Panc1 (cell line): ENCODE measurements around the gene PNLIPRP1.

Experiments used
- CTCF ChIP-seq: fragments of 450-650 bp; IDR thresholded peaks from 2 replicates; pipeline ENCODE4 v1.5.1; 2017; ENCODE audit warnings: mild to moderate bottlenecking
- POLR2AphosphoS5 ChIP-seq: IDR thresholded peaks from 2 replicates; pipeline ENCODE4 v1.6.1; 2012; ENCODE audit warnings: mild to moderate bottlenecking, low read depth, low read length, moderate library complexity
- REST ChIP-seq, 2 experiments: IDR thresholded peaks; 2 replicates each; pipeline ENCODE4 v1.6.1; 2011 to 2012; ENCODE audit warnings: low read depth in 2 of 2, control low read depth in 1 of 2, low read length in 1 of 2, mild to moderate bottlenecking in 1 of 2, moderate library complexity in 1 of 2; ENCODE audit not compliant: insufficient read depth in 1 of 2
- SIN3A ChIP-seq: IDR thresholded peaks from 2 replicates; pipeline ENCODE4 v1.6.1; 2012; ENCODE audit warnings: low read depth, mild to moderate bottlenecking, low read length, moderate library complexity, borderline replicate concordance; ENCODE audit not compliant: insufficient read depth
- TCF7L2 ChIP-seq: IDR thresholded peaks from 2 replicates; pipeline ENCODE4 v1.6.1; 2011; ENCODE audit warnings: mild to moderate bottlenecking, low read depth, low read length, inconsistent platforms

GRCh38 chr10:116553378-116553980, 37.3 kb upstream of the PNLIPRP1 start:
- no peak for TF ChIP-seq CTCF
- no peak for TF ChIP-seq POLR2AphosphoS5
- no peak for TF ChIP-seq SIN3A
- TF ChIP-seq REST (IDR thresholded peaks at IDR 0.05; ENCODE audit: insufficient read depth in 1 of 2, low read depth in 2 of 2, low read length in 1 of 2): no peak
- TF ChIP-seq TCF7L2: no peak
